HepG2 (cell line): Measurements from ENCODE around the gene TAF3. TPM values are rescaled to one million over a fixed set of nuclear protein-coding genes. Genes with fewer than 3 reads are reported as not detected.

Source experiments
- ADNP ChIP-seq: sonication (generic); formaldehyde crosslinking; IDR thresholded peaks from 2 replicates; pipeline ENCODE4 v1.4.0; 2020; ENCODE audit warnings: missing genetic modification reagents
- NR2F6 ChIP-seq, 2 experiments: IDR thresholded peaks; 2 replicates each; pipeline ENCODE4 v1.6.1; 2016; ENCODE audit warnings: antibody characterized with exemption in 1 of 2, mild to moderate bottlenecking in 1 of 2
- NRL ChIP-seq: sonication (generic); formaldehyde crosslinking; IDR thresholded peaks from 2 replicates; pipeline ENCODE4 v1.5.0; 2020; ENCODE audit warnings: missing genetic modification reagents, mild to moderate bottlenecking, moderate library complexity, borderline replicate concordance
- RBAK ChIP-seq: sonication (generic); formaldehyde crosslinking; IDR thresholded peaks from 2 replicates; pipeline ENCODE4 v1.5.1; 2020; ENCODE audit warnings: mild to moderate bottlenecking, missing genetic modification reagents
- SMAD3 ChIP-seq: sonication (generic); formaldehyde crosslinking; IDR thresholded peaks from 2 replicates; pipeline ENCODE4 v1.4.0; 2020; ENCODE audit warnings: missing genetic modification reagents
- ZMYM2 ChIP-seq: sonication (generic); formaldehyde crosslinking; IDR thresholded peaks from 2 replicates; pipeline ENCODE4 v1.8.0; 2022; ENCODE audit warnings: mild to moderate bottlenecking, missing genetic modification reagents
- ZNF3 ChIP-seq: IDR thresholded peaks from 2 replicates; pipeline ENCODE4 v1.7.0; 2017; ENCODE audit warnings: inconsistent platforms
- ZNF446 ChIP-seq: sonication (generic); formaldehyde crosslinking; IDR thresholded peaks from 2 replicates; pipeline ENCODE4 v1.5.0; 2020; ENCODE audit warnings: mild to moderate bottlenecking, missing genetic modification reagents
- ZNF589 ChIP-seq: sonication (generic); formaldehyde crosslinking; conservative IDR thresholded peaks from 2 replicates; pipeline ENCODE4 v1.8.0; 2022; ENCODE audit warnings: mild to moderate bottlenecking, moderate library complexity, missing genetic modification reagents
- ZNF720 ChIP-seq: sonication (generic); formaldehyde crosslinking; IDR thresholded peaks from 2 replicates; pipeline ENCODE4 v1.4.0; 2020; ENCODE audit warnings: missing genetic modification reagents
- polyA plus RNA-seq, 8 experiments: library from polyadenylated mRNA; depleted of rRNA in 3 of 8; stranded (reverse) in 7 of 8; unstranded in 1 of 8; fragments of >200 nt; fragmentation: Illumina TruSeq in 4 of 8; extraction: Trizol in 4 of 8; gene quantifications; 2 replicates each; pipeline versions ENCODE4 v1.2.1 to v1.2.3, GENCODE V29; 2011 to 2016; ENCODE audit warnings: low read depth in 4 of 8, missing spikeins in 1 of 8, mixed read lengths in 1 of 8; ENCODE audit not compliant: insufficient read depth in 1 of 8
- total RNA-seq, 5 experiments: library from RNA; depleted of rRNA; stranded (reverse); fragments of >200 nt; fragmentation: Illumina TruSeq; extraction: Trizol; gene quantifications; 2 replicates each; pipeline ENCODE4 v1.2.3, GENCODE V29; 2016; ENCODE audit warnings: low read depth in 1 of 5
- TF ChIP-seq, protein P1 (sequence below): sonication (generic); formaldehyde crosslinking; IDR thresholded peaks from 2 replicates; pipeline ENCODE4 v1.4.0; 2020; ENCODE audit warnings: missing genetic modification reagents, borderline replicate concordance
- TF ChIP-seq, protein P2 (sequence below): sonication (generic); formaldehyde crosslinking; IDR thresholded peaks from 2 replicates; pipeline ENCODE4 v1.4.0; 2020; ENCODE audit warnings: mild to moderate bottlenecking, missing genetic modification reagents
- TF ChIP-seq, protein P3 (sequence below): sonication (generic); formaldehyde crosslinking; IDR thresholded peaks from 2 replicates; pipeline ENCODE4 v1.8.0; 2022; ENCODE audit warnings: missing genetic modification reagents, mild to moderate bottlenecking, moderate library complexity, borderline replicate concordance

Gene TAF3
- total and polyA plus RNA-seq, 2 of the 13 experiments (the other 11 are each of a cell fraction or from before 2014, with no cell fraction given), result 1.7 to 2.9 TPM

DNA sequence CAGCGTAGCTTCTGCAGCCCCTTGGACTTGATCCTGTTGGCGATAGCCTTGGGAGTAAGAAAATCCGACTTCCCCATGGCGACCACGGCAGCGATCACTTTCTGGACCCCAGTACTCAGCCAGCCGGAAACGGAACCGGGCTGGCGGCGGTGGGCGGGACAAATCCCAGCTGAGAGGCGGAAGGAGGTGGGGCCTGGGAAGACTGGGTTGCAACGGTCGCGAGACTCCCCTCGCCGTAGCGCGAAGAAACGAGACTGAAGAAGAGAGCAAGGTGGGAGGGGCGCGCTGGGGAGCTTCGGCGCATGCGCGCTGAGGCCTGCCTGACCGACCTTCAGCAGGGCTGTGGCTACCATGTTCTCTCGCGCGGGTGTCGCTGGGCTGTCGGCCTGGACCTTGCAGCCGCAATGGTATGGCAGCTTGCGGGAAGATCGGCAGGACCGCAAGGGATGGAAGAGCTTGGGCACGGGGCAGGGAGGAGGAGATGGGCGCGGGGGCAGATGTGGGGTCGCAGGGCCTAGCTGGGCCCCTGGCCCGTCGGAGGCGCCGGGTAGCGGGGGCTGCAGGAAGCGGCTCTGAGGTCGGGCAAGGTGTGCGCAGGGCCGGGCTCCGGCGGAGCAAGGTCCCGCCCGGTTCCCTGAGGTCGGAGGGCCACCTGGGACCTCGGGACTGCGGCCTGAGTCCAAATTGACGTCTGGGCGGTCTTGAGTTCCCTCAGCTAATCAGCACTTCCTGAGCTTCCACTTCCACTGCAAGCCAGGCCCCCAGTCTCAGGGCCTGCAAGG, 30.3 kb upstream of the TAF3 start, which contains the start of the genes ATP5F1C and KIN (continued):
- TF ChIP-seq, protein P1, sequence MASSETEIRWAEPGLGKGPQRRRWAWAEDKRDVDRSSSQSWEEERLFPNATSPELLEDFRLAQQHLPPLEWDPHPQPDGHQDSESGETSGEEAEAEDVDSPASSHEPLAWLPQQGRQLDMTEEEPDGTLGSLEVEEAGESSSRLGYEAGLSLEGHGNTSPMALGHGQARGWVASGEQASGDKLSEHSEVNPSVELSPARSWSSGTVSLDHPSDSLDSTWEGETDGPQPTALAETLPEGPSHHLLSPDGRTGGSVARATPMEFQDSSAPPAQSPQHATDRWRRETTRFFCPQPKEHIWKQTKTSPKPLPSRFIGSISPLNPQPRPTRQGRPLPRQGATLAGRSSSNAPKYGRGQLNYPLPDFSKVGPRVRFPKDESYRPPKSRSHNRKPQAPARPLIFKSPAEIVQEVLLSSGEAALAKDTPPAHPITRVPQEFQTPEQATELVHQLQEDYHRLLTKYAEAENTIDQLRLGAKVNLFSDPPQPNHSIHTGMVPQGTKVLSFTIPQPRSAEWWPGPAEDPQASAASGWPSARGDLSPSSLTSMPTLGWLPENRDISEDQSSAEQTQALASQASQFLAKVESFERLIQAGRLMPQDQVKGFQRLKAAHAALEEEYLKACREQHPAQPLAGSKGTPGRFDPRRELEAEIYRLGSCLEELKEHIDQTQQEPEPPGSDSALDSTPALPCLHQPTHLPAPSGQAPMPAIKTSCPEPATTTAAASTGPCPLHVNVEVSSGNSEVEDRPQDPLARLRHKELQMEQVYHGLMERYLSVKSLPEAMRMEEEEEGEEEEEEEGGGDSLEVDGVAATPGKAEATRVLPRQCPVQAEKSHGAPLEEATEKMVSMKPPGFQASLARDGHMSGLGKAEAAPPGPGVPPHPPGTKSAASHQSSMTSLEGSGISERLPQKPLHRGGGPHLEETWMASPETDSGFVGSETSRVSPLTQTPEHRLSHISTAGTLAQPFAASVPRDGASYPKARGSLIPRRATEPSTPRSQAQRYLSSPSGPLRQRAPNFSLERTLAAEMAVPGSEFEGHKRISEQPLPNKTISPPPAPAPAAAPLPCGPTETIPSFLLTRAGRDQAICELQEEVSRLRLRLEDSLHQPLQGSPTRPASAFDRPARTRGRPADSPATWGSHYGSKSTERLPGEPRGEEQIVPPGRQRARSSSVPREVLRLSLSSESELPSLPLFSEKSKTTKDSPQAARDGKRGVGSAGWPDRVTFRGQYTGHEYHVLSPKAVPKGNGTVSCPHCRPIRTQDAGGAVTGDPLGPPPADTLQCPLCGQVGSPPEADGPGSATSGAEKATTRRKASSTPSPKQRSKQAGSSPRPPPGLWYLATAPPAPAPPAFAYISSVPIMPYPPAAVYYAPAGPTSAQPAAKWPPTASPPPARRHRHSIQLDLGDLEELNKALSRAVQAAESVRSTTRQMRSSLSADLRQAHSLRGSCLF (CRISPR knock-in tag), result no peak
- no peak for TF ChIP-seq SMAD3 (CRISPR knock-in tag)
- no peak for TF ChIP-seq ZNF720 (CRISPR knock-in tag)
- TF ChIP-seq NR2F6 (IDR thresholded peaks at IDR 0.05), result no peak; the same call in 1 of the 2 replicates
- no peak; the same call in 1 of the 2 replicates for TF ChIP-seq NR2F6 (CRISPR knock-in tag; IDR thresholded peaks at IDR 0.05)
- TF ChIP-seq, protein P2, sequence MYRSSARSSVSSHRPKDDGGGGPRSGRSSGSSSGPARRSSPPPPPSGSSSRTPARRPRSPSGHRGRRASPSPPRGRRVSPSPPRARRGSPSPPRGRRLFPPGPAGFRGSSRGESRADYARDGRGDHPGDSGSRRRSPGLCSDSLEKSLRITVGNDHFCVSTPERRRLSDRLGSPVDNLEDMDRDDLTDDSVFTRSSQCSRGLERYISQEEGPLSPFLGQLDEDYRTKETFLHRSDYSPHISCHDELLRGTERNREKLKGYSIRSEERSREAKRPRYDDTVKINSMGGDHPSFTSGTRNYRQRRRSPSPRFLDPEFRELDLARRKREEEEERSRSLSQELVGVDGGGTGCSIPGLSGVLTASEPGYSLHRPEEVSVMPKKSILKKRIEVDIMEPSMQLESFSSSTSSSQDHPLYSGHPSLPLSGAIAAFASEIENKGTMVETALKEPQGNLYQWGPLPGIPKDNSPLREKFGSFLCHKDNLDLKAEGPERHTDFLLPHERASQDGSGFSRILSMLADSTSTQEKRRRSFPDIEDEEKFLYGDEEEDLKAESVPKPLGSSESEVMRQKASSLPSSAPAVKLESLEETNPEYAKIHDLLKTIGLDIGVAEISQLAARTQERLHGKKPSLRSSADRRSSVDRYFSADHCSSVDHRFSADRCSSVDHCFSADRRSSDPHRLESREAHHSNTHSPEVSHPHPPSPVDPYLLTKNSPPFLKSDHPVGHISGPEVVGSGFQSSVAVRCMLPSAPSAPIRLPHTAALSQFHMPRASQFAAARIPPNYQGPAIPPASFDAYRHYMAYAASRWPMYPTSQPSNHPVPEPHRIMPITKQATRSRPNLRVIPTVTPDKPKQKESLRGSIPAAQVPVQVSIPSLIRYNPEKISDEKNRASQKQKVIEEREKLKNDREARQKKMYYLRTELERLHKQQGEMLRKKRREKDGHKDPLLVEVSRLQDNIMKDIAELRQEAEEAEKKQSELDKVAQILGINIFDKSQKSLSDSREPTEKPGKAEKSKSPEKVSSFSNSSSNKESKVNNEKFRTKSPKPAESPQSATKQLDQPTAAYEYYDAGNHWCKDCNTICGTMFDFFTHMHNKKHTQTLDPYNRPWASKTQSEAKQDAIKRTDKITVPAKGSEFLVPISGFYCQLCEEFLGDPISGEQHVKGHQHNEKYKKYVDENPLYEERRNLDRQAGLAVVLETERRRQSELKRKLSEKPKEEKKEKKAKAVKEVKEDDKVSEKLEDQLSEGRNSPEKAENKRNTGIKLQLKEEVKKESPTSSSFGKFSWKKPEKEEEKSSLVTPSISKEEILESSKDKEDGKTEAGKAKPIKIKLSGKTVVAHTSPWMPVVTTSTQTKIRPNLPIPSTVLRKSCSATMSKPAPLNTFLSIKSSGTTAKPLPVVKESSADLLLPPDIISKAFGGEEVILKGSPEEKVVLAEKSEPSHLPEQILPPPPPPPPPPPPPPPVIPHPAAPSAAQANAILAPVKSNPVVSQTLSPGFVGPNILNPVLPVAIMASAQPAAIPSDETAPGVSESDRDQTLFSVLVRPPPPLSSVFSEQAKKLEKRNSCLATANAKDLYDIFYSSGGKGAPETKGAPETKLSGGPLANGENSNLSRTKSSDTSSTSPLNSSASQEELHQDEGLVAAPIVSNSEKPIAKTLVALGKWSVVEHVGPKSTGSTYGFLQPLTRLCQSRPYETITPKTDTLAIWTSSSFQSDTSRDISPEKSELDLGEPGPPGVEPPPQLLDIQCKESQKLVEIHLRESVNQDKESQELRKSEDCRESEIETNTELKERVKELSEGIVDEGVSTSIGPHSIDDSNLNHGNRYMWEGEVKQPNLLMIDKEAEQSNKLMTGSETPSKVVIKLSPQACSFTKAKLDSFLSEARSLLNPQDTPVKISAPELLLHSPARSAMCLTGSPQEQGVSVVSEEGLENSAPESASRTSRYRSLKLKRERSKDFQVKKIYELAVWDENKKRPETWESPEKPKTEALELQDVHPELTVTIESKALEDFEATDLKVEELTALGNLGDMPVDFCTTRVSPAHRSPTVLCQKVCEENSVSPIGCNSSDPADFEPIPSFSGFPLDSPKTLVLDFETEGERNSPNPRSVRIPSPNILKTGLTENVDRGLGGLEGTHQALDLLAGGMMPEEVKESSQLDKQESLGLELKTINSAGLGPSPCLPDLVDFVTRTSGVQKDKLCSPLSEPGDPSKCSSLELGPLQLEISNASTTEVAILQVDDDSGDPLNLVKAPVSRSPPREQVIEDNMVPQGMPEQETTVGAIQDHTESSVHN, result no peak
- TF ChIP-seq ZMYM2 (CRISPR knock-in tag), result no peak
- TF ChIP-seq RBAK (CRISPR knock-in tag), result no peak
- TF ChIP-seq NRL (CRISPR knock-in tag), result no peak
- TF ChIP-seq ZNF3, result no peak
- no peak for TF ChIP-seq ADNP (CRISPR knock-in tag)
- TF ChIP-seq ZNF589 (CRISPR knock-in tag), result peak; percentile 21; the same call in 1 of the 2 replicates
- TF ChIP-seq ZNF446 (CRISPR knock-in tag), result 0 out of 2 replicates have a peak, but pooled peaks have one; percentile 37
- TF ChIP-seq, protein P3, sequence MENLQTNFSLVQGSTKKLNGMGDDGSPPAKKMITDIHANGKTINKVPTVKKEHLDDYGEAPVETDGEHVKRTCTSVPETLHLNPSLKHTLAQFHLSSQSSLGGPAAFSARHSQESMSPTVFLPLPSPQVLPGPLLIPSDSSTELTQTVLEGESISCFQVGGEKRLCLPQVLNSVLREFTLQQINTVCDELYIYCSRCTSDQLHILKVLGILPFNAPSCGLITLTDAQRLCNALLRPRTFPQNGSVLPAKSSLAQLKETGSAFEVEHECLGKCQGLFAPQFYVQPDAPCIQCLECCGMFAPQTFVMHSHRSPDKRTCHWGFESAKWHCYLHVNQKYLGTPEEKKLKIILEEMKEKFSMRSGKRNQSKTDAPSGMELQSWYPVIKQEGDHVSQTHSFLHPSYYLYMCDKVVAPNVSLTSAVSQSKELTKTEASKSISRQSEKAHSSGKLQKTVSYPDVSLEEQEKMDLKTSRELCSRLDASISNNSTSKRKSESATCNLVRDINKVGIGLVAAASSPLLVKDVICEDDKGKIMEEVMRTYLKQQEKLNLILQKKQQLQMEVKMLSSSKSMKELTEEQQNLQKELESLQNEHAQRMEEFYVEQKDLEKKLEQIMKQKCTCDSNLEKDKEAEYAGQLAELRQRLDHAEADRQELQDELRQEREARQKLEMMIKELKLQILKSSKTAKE, result no peak
